Renal pelvis (tissue), 4 donors: Measurements from ENCODE around the gene GLT8D2. TPM values are rescaled to one million over a fixed set of nuclear protein-coding genes. Genes with fewer than 3 reads are reported as not detected.

Experiments
- DNase-seq: peaks from one replicate; pipeline ENCODE4 v3.0.0-alpha.2; 2013
- polyA plus RNA-seq, 3 donors: library from polyadenylated mRNA; unstranded; fragments of 120-200 nt; gene quantifications; one replicate each; pipeline ENCODE4 v1.2.1, GENCODE V29; 2013; ENCODE audit not compliant: insufficient read length in 3 of 3

GLT8D2 gene
- polyA plus RNA-seq, 3 donors, result 8.4 to 11.6 (median 10.7) TPM

DNA sequence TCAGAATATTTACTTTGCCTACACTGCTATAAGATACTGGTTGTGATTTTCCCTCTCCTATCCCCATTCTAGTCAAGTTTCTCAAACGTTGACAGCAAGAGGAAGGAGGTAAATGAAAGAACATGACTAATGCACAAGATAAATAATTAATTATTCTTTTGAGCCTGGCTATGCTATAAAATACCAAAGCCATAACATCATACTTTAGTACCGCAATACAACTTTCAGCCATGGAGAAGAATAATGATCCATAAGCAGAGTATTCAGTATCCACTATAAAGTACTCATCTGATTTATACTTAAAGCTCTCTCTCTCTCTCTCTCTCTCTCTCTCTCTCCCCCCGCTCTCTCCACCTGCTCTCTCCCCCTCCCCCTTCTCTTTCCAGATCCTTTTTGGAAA is 43.1 kb downstream of the GLT8D2 start:
- DNase-seq, result no peak

DNA sequence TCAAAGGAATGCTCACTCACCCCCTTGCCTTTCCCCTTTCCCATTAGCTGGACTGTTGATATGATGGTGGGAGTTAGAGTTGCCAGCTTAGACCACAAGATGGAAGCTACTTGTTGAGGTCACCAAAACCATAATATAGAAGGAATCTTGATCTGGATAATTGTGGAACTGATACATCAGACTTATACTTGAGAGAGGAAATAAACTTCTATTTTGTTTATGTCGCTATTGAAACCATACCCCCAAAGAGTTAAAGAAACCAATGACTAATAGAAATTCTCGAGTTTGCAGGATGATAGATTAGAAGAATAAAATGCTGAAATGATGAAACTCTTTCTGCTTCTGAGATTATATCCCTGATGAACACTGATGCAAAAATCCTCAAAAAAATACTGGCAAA is 46.4 kb downstream of the GLT8D2 start:
- DNase-seq, result no peak

DNA sequence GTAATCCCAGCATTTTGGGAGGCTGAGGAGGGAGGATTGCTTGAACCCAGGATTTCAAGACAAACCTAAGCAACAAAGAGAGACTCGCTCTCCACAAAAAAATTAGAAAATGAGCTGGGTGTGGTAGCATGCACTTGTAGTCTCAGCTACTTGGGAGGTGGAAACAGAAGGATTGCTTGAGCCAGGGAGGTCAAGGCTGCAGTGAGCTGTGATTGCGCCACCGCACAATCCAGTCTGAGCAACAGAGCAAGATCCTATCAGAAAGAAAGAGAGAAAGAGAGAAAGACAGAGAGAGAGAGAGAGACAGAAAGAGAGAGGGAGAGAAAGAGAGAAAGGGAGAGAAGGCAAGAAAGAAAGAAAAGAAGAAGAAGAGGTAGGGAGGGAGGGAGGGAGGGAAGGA is 47.3 kb downstream of the GLT8D2 start:
- DNase-seq, result no peak

DNA sequence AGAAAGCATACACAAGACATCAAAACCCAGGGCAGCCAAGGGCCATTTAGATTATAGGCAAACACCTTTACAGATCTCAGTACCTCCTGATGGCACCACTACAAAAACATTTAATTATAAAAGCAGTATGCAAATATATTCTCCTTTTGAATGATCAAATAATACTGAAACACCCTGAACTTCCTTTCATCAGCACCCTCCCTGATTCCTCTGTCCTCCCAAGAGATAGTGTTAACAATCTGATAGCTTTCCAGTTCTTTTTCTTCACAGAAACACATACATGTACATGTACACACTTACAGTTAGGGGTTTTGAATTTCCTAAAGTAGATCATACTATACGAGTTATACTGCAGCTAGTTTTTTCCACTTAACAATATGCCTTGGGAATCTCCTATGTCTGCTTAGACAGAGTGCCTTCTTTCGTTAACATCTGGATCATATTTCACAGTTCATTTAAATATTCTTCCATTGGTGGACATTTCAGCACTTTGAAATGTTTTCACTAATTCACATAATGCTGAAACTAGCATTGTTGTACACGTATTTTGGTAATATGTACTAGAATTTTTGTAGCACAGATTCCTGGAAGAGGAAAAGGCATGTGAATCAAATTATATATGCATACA is 49.1 kb downstream of the GLT8D2 start:
- DNase-seq, result no peak

DNA sequence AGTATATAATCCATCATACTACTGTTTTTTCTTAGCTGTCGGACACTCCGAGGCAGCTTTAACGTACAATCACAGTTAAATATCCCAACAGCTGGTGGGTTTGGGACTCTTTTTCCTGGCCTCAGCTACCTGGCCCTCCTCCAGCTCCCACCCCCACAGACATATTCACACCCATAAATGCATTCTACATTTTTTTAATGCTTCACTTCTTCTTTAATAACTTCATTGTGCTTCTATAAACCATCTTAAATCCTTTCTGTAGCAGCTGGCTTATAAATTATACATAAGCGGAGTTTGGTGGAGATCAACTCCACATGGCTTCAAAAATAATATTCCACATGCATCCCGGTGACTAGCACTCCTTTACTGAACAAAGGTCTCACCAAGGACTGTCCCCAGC is 51.0 kb downstream of the GLT8D2 start:
- DNase-seq, result no peak

DNA sequence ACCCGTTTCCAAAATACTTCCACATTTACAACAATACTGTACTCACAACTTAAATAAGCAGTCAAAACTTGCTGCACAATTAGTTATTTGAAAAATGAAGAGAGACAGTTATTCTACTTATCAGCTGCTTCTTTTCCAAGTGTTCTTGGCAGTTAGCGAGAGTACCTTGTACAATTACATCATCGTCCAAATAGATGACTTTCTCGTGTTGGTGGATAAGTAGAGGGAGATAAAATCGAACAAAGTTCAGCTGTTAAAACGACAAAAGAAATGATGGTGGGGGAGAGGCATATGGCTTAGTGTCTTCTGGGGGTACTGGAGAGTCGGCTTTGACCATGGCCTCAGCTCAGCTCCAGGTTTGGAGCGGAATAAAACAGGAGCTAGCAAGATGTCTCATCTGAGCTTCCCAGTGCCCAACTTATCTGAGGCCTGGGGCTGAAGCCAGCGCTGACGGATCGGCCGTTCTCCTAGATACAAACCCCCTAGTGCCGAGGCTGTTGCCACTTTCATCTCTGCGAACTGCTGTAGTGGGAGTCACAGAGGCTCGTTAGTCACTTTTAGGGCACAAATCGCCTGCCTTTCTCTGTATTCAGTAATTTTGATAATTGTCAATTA is 52.6 kb downstream of the GLT8D2 start:
- DNase-seq, result no peak

DNA sequence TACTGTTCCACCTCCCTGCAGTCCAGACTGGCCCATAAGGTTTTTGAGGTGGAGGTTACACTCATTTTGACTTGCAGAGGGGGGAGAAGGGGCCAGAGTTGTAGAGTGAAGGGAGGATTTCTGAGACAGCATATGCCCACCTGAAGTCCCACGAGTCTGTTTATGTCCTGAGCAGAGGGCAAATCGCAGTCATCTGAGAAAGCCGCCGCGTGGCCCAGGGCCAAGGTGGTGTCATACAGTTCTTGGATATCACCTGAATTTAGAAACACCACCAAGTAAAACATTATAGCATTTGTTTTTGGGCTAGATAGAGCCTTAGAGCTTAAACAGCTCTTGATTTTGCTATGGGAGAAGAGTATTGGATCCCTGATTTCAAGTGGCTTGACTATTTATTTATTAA is 53.4 kb downstream of the GLT8D2 start:
- no peak for DNase-seq

DNA sequence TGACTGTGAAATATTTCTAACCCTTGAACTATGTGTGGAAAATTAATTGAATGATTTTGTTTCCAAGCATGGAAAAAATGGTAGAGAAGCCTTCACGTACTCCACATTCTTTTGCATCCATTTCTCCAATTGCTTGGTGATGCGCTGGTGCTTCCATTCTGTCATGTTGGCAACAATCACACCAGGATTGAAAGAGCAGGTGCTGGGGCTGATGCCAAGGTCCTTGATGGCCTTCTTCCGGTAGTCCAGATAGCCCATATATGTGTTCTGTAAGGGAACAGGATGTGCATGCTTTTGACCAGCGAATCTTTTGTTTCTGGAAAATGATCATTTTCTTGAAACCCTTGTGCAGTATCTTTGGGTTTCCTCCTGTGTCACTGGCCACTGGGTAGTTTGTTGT is 55.8 kb downstream of the GLT8D2 start:
- DNase-seq, result no peak

DNA sequence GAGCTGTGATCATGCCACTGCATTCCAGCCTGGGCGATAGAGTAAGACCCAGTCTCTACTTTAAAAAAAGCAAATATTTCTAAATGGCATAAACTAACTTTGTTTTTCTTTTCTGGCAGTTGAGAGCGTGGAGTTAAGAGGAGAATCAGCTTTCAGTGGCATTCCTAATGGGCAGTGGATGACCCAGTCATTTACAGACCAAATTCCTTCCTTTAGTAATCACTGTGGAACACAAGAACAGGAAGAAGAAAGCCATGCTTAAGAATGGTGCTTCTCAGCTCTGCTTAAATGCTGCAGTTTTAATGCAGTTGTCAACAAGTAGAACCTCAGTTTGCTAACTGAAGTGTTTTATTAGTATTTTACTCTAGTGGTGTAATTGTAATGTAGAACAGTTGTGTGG is 63.2 kb downstream of the GLT8D2 start:
- DNase-seq, result no peak

DNA sequence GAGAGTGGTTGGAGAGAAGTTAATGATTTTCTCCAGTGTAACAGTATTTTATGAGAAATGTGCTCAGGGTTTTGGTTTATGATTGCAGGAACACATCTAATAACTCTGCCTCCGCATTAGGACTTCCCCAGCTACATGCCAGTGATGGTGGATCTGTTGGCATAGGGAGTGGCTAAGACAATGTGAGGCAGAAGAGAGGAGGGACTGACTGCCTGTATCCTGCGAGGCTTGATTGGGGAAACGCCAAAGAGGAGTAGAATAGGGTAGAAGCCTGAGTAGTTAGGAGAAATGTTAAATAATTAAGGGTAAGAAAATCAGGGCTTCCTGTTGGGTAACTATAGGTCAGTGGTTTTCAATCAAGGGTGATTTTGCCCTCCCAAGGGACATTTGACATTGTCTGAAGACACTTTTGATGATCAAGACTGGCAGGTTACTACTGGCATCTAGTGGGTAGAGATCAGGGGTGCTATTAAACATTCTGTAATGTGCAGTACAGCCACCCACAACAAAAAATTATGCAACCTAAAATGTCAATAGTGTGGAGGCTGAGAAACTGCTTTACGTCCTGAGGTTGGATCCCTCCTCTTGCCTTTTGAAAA is 71.5 kb downstream of the GLT8D2 start:
- no peak for DNase-seq

DNA sequence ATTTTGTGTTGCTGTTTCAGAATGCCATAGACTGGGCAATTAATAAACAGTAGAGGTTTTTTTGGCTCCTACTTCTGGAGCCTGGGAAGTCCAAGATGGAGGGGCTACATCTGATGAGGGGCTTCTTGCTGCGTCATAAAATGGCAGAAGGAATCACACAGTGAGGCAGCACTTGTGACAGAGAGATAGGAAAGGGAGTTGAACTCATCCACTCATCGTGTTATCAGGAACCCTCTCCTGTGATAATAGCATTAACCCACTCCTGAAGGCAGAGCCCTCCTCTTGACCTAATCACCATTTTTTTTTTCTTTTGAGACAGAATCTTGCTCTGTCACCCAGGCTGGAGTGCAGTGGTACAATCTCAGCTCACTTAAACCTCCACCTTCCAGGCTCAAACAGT is 74.6 kb downstream of the GLT8D2 start:
- no peak for DNase-seq

DNA sequence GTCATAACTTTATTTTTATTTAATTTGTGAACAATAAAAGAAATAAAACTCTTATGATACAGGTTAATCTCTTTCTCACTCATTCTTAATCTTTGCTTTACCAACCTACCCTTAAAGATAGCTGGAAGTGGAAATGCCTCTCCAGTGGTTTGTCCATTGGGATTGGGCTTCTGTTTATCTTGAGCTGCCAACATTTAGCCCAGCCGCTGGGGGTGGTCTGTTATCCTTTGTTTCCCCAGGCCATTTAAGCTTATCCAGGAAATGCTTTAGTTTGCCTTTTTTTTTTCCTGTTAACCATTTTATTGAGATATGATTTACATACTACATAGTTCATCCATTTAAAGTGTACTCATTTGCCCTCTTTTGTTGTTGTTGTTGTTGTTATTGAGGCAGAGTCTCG is 76.1 kb downstream of the GLT8D2 start:
- no peak for DNase-seq

DNA sequence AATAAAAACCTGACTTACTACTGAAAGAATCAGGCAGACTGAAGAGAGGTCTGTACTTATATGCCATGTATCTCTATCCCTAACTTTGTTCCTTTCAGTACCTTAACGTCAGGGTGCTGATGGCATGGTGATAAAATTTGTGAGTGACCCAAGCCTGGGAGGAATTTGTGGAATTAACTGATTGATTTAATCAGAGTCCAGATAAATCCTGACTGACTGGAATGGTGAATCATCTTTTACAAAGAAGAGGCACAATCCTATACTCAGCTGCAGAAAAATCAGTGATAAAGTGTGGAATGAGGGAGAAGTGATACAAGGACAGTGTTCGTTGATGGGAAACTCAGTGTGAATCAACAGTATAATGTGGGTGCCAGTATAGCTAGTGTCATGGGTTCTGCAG is 80.6 kb downstream of the GLT8D2 start:
- DNase-seq, result no peak

DNA sequence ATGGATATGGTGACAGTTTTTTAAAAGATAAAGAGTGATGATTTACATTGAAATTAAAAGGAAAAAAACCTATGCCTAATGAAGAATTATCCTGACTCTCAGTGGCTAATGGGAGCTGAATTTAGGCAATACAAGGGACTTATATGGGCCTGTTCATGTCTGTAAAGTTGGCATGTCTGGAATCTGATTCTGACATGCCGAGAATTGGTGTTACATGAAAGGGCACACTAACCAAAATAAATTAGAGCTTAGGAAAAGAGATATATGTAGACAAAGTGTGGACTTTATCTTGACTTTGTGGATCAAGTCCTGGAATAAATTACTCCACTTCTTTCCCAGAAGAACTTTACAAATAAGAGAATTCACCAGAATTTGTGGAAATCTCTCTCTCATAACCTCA is 83.3 kb downstream of the GLT8D2 start:
- DNase-seq, result no peak

DNA sequence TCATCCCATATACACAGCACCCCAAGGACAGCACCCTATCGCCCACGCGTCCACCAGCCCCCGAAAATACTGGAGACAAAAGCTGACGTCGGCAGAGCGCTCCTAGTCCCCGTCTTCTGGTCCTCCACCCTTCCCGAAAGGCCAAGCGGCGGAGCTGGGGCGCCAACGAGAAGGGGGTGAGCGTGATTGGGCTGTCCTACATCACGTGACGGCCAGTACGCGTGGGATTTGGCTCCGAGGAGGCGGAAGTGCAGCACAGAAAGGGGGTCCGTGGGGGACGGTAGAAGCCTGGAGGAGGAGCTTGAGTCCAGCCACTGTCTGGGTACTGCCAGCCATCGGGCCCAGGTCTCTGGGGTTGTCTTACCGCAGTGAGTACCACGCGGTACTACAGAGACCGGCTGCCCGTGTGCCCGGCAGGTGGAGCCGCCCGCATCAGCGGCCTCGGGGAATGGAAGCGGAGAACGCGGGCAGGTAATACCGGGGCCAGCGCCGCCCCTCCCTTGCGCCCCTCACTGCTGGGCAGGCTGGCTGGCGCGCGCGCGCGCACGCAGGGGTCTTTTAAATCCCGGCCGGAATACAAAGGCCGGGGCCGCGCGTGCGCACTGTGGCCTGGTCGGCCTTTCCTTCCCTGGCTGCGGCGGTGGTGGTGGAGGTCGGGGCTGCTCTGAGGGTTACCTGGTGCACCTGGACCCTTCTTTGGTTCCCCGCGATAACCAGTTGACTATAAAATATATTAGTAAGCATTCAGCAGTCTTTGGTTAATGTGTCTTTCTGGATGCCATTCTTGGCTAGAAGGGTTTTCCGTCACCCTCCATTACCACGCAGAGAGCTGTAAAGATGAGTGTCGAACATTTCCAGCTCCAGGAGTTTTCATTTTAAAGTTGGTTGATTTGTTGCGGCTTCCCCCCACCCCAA is 84.1 kb downstream of the GLT8D2 start, which contains the start of gene TDG:
Gene TDG (plus strand): TSS at position 283 of the 915 bp plus-strand sequence. CDS start 166 bp downstream, at position 449.
- peak; percentile 98 for DNase-seq

DNA sequence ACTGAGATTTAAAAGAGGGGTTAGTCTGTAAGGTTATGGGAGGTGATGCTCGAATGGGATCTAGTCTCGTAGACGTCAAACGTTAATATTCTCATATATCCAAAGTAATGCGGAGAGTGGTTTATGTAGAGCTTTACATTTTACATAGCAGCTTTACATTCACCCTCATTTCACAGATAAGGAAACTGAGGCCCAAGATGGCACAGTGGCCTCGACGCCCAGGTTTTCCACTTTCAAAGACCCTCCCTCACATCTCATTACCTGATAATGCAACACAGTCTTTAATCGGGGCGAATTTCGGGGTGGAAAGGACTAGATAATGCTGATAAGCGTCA is 84.8 kb downstream of the GLT8D2 start:
- DNase-seq, result no peak

DNA sequence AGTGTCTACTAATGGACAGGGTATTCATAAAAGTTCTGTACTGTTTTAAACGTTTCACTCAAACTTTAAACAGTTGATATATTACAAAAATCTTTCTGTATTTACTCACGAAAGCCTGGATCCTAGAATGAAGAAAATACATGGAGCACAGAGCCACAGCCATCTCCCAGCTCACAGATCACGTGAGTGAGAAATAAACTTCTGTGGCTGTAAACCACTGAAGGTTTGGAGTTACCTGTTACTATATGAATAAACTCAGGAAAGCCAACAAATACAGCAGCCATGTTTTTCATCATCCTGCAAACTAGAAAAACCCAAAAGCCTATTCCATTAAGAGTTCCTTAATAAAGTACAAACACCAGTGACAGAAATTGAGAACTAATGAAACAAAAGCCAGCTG is 85.2 kb downstream of the GLT8D2 start:
- DNase-seq, result no peak

DNA sequence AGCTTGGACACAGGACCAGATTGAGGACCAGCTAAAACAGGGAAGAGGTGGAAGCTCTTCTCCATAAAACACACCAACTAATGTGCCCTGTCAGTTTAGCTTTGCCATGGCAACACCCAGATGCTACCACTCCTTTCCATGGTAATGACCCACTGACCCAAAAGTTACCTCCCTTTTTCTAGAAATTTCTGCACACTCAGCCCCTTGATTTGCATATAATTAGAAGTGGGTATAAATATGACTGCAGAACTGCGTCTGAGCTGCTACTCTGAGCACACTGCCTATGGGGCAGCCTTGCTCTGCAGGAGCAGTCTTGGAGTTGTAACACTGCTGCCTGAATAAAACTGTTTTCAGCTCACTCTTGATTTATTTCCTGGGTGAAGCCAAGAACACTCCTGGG is 87.5 kb downstream of the GLT8D2 start:
- DNase-seq, result no peak

DNA sequence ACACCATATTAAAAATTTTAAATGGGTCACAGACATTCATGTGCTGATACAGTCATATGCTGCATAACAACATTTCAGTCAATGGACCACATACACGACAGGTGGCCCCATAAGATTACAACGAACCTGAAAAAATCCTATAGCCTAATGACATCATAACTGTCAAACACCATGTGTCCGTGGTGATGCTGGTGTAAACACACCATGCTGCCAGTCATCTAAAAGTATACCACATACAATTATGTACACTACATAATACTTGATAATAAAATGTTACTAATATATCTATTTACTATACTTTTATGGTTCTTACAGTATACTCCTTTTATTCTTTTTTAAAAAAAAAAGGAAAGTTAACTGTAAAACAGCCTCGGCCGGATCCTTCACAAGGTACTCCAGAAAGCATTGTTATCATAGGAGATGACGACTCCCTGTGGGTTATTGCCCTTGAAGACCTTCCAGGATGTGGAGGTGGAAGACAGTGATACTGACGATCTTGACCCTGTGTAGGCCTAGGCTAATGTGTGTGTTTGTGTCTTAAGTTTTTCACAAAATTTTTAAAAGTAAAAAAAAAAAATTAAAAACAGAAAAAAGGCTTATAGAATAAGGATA is 89.3 kb downstream of the GLT8D2 start:
- DNase-seq, result no peak

DNA sequence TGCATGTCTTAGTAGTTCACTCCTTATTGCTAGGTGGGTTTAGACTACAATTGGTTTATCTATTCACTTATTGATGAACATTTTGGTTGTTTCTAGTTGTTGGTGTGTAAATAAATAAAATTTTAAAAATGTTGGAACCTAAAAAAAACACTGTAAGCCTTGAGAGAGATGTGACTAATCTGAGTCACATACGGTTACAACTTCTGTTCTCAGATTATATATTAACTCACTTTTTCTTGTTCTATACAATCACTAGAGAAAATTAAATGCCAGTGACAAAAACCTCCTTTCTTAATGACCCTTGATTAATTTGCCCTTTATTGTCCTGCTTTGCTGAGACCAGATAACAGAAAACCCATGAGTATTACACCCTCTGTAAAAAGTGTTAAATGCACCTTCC is 91.4 kb downstream of the GLT8D2 start:
- DNase-seq, result no peak

DNA sequence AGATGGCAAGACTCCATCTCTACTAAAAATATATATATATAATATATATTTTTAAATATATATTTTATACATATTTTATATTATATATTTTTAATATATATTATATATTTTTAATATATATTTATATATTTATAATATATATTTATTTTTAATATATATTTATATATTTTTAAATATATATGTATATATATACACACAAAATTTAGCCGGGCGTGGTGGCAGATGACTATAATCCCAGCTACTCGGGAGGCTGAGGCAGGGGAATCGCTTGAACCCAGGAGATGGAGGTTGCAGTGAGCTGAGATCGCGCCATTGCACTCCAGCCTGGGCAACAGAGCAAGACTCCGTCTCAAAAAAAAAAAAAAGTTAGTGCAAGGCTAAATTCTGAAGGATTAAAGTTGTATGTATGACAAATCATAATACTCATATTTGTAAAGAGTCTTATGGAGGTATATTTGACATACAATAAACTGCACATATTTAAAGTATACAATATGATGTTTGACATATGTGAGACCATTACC is 92.1 kb downstream of the GLT8D2 start:
- no peak for DNase-seq

DNA sequence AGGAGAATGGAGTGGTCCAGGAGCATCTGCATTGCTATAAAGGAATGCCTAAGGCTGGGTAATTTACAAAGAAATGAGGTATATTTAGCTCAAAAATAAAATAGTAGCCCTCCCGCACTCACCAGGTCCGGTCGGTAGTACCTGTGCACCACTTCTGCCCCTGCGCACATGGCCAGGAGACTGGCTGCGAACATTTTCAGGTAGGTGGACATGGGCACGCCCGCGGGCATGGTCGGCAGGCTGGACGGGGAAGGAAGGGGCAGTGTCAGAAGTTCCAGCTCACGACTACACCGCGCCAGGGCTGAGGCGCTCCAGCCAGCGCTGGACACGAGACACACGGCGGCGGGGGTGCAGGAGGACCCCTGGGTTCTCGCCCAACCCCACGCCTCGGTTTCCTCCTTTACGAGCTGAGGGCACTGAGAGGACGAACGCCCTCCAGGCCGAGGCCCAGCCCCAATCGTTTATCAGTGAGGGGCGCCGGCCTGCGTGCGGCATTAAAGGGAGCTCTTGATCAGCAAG is 93.4 kb downstream of the GLT8D2 start:
- DNase-seq, result no peak
